ENCODE results near the gene STXBP3. TPM values are rescaled to one million over a fixed set of nuclear protein-coding genes. Genes with fewer than 3 reads are reported as not detected.

STXBP3 gene
- total and polyA plus RNA-seq, 8 donors = 44.4 to 60.2 (median 50.4) TPM

DNA sequence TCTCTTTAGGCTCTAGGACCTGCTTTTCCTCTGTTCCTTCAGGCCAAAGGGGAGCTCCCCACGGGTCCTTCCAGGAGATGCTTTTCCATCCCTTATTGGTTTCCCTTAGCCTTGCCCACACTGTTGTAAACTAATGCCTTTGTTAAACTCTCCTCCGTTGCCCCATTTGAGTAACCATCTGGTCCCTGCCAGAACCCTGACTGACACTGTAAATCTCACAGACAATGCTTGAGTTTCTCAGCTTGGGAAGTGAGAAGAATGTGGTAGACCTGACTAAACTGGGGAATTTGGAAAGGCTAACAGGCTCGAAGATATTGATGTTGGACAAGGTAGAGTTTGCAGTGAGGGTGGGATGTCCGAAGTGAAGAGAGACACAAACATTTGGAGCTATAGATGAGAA is 99.0 kb downstream of the STXBP3 start:
- Histone ChIP-seq H3K9me3 (no peaks in the 10 kb centered on the region), H3K27ac (no peak overlapping the region), H3K4me3 (no peak overlapping the region), H3K4me1 (no peaks in the 10 kb centered on the region), H3K36me3 (no peaks in the 10 kb centered on the region), H3K27me3 (no peaks in the 10 kb centered on the region)
- TF ChIP-seq, protein P1, sequence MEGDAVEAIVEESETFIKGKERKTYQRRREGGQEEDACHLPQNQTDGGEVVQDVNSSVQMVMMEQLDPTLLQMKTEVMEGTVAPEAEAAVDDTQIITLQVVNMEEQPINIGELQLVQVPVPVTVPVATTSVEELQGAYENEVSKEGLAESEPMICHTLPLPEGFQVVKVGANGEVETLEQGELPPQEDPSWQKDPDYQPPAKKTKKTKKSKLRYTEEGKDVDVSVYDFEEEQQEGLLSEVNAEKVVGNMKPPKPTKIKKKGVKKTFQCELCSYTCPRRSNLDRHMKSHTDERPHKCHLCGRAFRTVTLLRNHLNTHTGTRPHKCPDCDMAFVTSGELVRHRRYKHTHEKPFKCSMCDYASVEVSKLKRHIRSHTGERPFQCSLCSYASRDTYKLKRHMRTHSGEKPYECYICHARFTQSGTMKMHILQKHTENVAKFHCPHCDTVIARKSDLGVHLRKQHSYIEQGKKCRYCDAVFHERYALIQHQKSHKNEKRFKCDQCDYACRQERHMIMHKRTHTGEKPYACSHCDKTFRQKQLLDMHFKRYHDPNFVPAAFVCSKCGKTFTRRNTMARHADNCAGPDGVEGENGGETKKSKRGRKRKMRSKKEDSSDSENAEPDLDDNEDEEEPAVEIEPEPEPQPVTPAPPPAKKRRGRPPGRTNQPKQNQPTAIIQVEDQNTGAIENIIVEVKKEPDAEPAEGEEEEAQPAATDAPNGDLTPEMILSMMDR (IDR thresholded peaks at IDR 0.05) = no peak
- ATAC-seq (no peak), DNase-seq (no peak)
- intact Hi-C loops (cut with DNase I) = no loop called here

DNA sequence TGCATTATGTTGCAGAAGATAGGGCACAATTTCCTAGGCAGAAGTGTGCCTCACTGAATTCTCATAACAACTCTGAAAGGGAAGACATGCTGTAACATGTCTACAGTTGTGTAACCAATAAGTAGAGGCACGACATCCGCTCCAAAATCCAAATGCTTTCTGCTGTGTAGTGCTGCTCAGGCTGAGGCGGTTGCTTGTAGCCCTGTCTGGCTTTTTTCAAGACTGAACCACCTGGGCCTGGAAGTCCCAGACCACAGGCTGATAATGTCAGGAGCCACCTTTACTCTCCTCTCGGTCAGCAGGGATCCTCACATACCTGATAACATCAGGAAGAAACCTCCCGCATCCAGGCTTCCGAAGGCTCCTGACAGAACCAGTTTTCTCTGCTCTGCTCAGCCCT is 99.5 kb downstream of the STXBP3 start:
- intact Hi-C loops (cut with DNase I) = no loop called here
- Histone ChIP-seq H3K4me1 (no peaks in the 10 kb centered on the region), H3K27ac (no peak overlapping the region), H3K4me3 (no peak overlapping the region), H3K27me3 (no peaks in the 10 kb centered on the region), H3K36me3 (no peaks in the 10 kb centered on the region), H3K9me3 (no peaks in the 10 kb centered on the region)
- DNase-seq (no peak), ATAC-seq (no peak)
- TF ChIP-seq, protein P1 (IDR thresholded peaks at IDR 0.05) = no peak

DNA sequence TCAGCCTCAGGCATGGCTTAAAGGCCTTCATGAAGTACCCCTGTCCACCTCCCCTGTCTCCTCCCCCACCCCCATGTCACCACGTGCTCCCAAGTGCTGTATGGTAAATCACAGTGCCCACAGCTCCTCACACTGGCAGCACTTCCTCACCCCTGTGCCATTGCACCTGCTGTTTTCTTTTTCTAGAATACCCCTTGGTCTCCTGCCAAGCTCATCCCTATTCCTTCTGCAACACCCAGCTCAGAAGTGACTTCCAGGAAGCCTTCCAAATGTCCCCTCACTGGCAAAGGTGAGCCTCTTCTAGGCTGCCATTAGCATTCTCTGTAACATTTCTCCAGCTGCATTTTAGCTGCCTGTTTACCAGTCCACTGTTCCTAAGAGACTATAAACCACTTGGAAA is 101.0 kb downstream of the STXBP3 start:
- H3K4me1 ChIP-seq = peaks cover 2 to 8% of the 10 kb centered on the region in 2 donors
- H3K27me3 ChIP-seq = no peaks in the 10 kb centered on the region
- H3K27ac ChIP-seq = no peak overlapping the region
- intact Hi-C loops (cut with DNase I) = no loop called here
- TF ChIP-seq, protein P1 (IDR thresholded peaks at IDR 0.05) = no peak
- H3K36me3 ChIP-seq = no peaks in the 10 kb centered on the region
- H3K4me3 ChIP-seq = no peak overlapping the region
- no peak for ATAC-seq
- H3K9me3 ChIP-seq = no peaks in the 10 kb centered on the region
- no peak for DNase-seq

DNA sequence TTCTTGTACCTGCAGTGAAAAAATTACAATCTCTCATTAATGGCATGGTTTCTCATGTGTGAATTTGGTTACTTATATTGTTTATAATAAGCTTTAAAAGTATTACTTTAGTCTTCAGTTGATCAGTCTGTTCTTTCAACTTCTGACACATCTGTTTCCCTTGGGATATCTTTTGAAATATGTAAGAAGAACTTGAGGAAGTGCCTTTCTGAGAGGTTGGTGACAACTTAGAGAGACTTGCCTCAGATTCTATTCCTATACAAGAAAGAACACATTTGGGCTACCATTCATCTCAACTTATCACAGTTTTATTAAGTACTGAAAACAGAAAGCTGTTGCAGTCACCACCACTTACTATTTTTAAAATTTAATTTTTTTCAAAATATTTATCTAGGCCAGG is 102.3 kb downstream of the STXBP3 start:
- Histone ChIP-seq H3K27ac (no peak overlapping the region), H3K36me3 (no peaks in the 10 kb centered on the region), H3K9me3 (no peaks in the 10 kb centered on the region), H3K4me3 (no peak overlapping the region), H3K4me1 (peaks cover 9 to 21% of the 10 kb centered on the region in 2 donors), H3K27me3 (no peaks in the 10 kb centered on the region)
- DNase-seq (no peak), ATAC-seq (no peak)
- TF ChIP-seq, protein P1 (IDR thresholded peaks at IDR 0.05) = no peak
- intact Hi-C loops (cut with DNase I) = no loop called here

DNA sequence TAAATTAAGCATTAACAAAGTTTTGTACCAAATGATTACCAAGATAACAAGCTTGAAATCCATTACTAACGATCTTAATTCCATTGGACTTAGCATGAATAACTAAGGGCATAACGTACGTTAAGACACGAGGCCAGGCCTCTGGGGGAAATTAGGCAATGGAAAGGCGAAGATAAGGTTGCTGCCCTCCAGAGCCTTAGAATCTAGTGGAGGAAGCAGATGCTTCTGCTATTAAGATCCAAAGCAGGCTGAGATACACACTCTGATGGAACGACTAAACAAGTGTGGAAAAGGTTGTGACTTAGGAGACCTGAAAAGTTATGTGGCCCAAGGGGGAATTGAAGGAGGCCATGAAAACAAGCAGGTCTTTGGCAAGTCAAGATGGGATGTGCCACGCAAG is 104.5 kb downstream of the STXBP3 start:
- Histone ChIP-seq H3K27ac (no peak overlapping the region), H3K36me3 (no peaks in the 10 kb centered on the region), H3K27me3 (no peaks in the 10 kb centered on the region), H3K4me1 (peaks cover 9 to 21% of the 10 kb centered on the region in 2 donors), H3K4me3 (no peak overlapping the region), H3K9me3 (no peaks in the 10 kb centered on the region)
- intact Hi-C loops (cut with DNase I) = no loop called here
- DNase-seq (no peak), ATAC-seq (no peak)
- TF ChIP-seq, protein P1 (IDR thresholded peaks at IDR 0.05) = no peak
